KMS-11 (cell line): ENCODE results near the gene PCDHB5.
"Not testable (repeated sequence)": the region's sequence is repeated elsewhere in the genome, so short reads cannot be mapped to it uniquely, and the experiment has no call there.

Experiments
- H2AFZ ChIP-seq: fragments of 200-600 bp; sonication (generic); 2 replicates; pipeline ENCODE4 v1.6.1; 2016; ENCODE audit warnings: antibody characterized with exemption, mixed run types, low read depth
- H3K27ac ChIP-seq: fragments of 200-600 bp; sonication (generic); 2 replicates; pipeline ENCODE4 v1.6.1; 2016; ENCODE audit warnings: mild to moderate bottlenecking, mixed run types
- H3K27me3 ChIP-seq: fragments of 200-600 bp; sonication (generic); 2 replicates; pipeline ENCODE4 v1.6.1; 2017; ENCODE audit warnings: mild to moderate bottlenecking, low read depth, mixed run types, moderate library complexity; ENCODE audit not compliant: insufficient read depth
- H3K36me3 ChIP-seq: fragments of 200-600 bp; sonication (generic); 2 replicates; pipeline ENCODE4 v1.6.1; 2017; ENCODE audit warnings: mild to moderate bottlenecking, mixed run types; ENCODE audit not compliant: insufficient read depth
- H3K4me1 ChIP-seq: fragments of 200-600 bp; sonication (generic); 2 replicates; pipeline ENCODE4 v1.6.1; 2016; ENCODE audit warnings: mild to moderate bottlenecking, low read depth, mixed run types; ENCODE audit not compliant: poor library complexity, severe bottlenecking
- H3K4me2 ChIP-seq: fragments of 200-600 bp; sonication (generic); 2 replicates; pipeline ENCODE4 v1.7.0; 2016; ENCODE audit warnings: mild to moderate bottlenecking, mixed run types
- H3K4me3 ChIP-seq: fragments of 200-600 bp; sonication (generic); IDR thresholded peaks from 2 replicates; pipeline ENCODE4 v1.6.1; 2017; ENCODE audit warnings: low read depth, low read length, mixed read lengths; ENCODE audit not compliant: insufficient read depth
- H3K79me2 ChIP-seq: fragments of 200-600 bp; sonication (generic); 2 replicates; pipeline ENCODE4 v1.6.1; 2016; ENCODE audit warnings: low read depth, mixed run types; ENCODE audit not compliant: insufficient read depth
- H3K9ac ChIP-seq: fragments of 200-600 bp; sonication (generic); 2 replicates; pipeline ENCODE4 v1.6.1; 2016; ENCODE audit warnings: mild to moderate bottlenecking, mixed run types
- H4K20me1 ChIP-seq: fragments of 200-600 bp; sonication (generic); 2 replicates; pipeline ENCODE4 v1.6.1; 2016; ENCODE audit warnings: mild to moderate bottlenecking, mixed run types; ENCODE audit not compliant: insufficient read depth
- TF ChIP-seq, protein P1 (sequence below): fragments of 200-600 bp; sonication (generic); conservative IDR thresholded peaks from 2 replicates; pipeline ENCODE4 v1.6.1; 2017; ENCODE audit warnings: low read depth, mild to moderate bottlenecking, antibody characterized with exemption, low read length, moderate library complexity, mixed read lengths

PCDHB5 gene

GRCh38 chr5:141180313-141180712 is 45.3 kb downstream of the PCDHB5 start:
- Histone ChIP-seq H3K4me3 (no peak overlapping the region), H2AFZ (no peak overlapping the region), H4K20me1 (no peaks in the 10 kb centered on the region), H3K36me3 (no peaks in the 10 kb centered on the region), H3K27me3 (no peaks in the 10 kb centered on the region), H3K27ac (no peak overlapping the region), H3K4me1 (no peaks in the 10 kb centered on the region), H3K4me2 (no peak overlapping the region), H3K79me2 (no peaks in the 10 kb centered on the region), H3K9ac (no peak overlapping the region)
- TF ChIP-seq, protein P1, sequence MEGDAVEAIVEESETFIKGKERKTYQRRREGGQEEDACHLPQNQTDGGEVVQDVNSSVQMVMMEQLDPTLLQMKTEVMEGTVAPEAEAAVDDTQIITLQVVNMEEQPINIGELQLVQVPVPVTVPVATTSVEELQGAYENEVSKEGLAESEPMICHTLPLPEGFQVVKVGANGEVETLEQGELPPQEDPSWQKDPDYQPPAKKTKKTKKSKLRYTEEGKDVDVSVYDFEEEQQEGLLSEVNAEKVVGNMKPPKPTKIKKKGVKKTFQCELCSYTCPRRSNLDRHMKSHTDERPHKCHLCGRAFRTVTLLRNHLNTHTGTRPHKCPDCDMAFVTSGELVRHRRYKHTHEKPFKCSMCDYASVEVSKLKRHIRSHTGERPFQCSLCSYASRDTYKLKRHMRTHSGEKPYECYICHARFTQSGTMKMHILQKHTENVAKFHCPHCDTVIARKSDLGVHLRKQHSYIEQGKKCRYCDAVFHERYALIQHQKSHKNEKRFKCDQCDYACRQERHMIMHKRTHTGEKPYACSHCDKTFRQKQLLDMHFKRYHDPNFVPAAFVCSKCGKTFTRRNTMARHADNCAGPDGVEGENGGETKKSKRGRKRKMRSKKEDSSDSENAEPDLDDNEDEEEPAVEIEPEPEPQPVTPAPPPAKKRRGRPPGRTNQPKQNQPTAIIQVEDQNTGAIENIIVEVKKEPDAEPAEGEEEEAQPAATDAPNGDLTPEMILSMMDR: no peak

DNA sequence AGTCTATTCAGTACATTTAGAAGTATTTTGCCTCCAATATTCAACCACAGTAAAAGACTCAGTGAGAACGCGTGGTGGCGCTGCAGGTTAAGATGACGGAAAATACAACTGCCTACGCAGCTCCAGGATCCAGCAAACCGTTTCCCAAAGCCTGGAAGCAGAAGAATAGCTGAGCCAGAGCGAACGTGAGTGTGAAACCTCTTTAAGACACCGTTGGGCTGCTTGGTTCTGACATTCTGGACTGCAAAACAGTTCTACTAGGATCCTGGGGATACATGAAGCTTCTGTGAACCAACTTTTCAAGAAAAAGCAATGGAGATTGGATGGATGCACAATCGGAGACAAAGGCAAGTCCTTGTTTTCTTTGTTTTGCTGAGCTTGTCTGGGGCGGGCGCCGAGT is 47.2 kb downstream of the PCDHB5 start, which contains the start of gene PCDHB16:
Gene PCDHB16 (plus strand): TSS at position 140 of the 400 bp plus-strand sequence. CDS start 173 bp downstream, at position 313.
- no peak within 1 kb of the TSS for H3K4me2 ChIP-seq
- H2AFZ ChIP-seq: no peak within 1 kb of the TSS
- no peak within 1 kb of the TSS for H3K27ac ChIP-seq
- no peak within 1 kb of the TSS for H3K9ac ChIP-seq
- H4K20me1 ChIP-seq: no peaks in the 10 kb centered on the region
- H3K4me3 ChIP-seq: no peak within 1 kb of the TSS
- no peaks in the 10 kb centered on the region for H3K79me2 ChIP-seq
- H3K27me3 ChIP-seq: no peaks in the 10 kb centered on the region
- no peaks in the 10 kb centered on the region for H3K4me1 ChIP-seq
- no peaks in the 10 kb centered on the region for H3K36me3 ChIP-seq
- TF ChIP-seq, protein P1: no peak

- not testable (repeated sequence) for H3K9ac ChIP-seq, H3K4me3 ChIP-seq, H2AFZ ChIP-seq, H3K36me3 ChIP-seq, H3K27me3 ChIP-seq, H3K4me2 ChIP-seq, H4K20me1 ChIP-seq, H3K4me1 ChIP-seq, H3K27ac ChIP-seq, H3K79me2 ChIP-seq
These were observed 49.3 kb downstream of the PCDHB5 start for GRCh38 chr5:141184117-141184855.

DNA sequence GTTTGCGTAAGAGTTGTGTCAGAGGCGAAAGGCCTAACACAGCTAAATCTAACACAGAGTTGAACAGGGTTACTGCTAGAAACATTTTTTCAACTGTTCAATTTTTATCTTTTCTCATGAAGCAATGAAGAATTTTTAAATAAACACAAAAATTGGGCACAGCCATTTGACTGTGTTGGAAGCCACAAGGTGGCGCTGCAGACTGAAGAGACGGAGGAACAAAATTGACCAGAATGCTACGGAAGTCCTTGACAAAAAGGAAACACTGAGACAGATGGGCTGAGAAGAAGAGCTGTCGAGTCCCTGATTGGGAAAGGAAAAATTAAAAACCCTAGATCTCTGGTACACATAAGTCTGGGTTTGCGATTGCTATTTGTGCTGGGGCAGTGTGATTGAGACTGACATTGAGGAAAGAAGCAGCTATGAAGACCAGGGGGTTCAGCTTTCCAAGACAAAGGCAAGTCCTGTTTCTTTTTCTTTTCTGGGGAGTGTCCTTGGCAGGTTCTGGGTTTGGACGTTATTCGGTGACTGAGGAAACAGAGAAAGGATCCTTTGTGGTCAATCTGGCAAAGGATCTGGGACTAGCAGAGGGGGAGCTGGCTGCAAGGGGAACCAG is 52.0 kb downstream of the PCDHB5 start, which contains the start of gene PCDHB9:
Gene PCDHB9 (plus strand): TSS at position 265 of the 616 bp plus-strand sequence. CDS start 158 bp downstream, at position 423.
- H3K79me2 ChIP-seq: no peaks in the 10 kb centered on the region
- no peaks in the 10 kb centered on the region for H3K4me1 ChIP-seq
- no peak within 1 kb of the TSS for H3K4me2 ChIP-seq
- H3K4me3 ChIP-seq: no peak within 1 kb of the TSS
- no peaks in the 10 kb centered on the region for H3K27me3 ChIP-seq
- no peaks in the 10 kb centered on the region for H3K36me3 ChIP-seq
- TF ChIP-seq, protein P1: peak; percentile 70; the same call in 1 of the 2 replicates
- no peak within 1 kb of the TSS for H3K9ac ChIP-seq
- no peak within 1 kb of the TSS for H2AFZ ChIP-seq
- no peak within 1 kb of the TSS for H3K27ac ChIP-seq
- no peaks in the 10 kb centered on the region for H4K20me1 ChIP-seq
